Measurements from ENCODE around the gene TNFRSF21.

DNA sequence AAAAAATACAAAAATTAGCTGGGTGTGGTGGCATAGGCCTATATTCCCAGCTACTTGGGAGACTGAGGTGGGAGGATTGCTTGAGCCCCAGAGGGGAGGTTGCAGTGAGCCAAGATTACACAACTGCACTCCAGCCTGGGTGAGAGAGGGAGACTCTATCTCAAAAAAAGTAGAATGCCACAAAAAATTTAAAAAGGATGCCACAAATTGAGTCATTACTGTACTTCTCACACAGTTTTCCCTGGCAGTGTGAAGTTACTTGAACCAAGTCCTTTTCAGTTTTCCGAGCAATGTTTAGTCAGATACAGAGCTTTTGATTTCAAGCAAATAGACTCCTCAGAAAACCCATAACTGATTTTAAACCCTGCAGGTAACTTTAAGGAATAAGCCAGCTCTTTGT, 53.3 kb downstream of the TNFRSF21 start:
- TF ChIP-seq CTCF (conservative IDR thresholded peaks at IDR 0.05; ENCODE audit: low read length) = no peak
- no peak for TF ChIP-seq EZH2phosphoT487 (IDR thresholded peaks at IDR 0.05; ENCODE audit: borderline replicate concordance, low read depth, low read length)
